AG10803 (cell line): ENCODE data around the gene ATXN7L1.

Experiments
- DNase-seq: peaks from one replicate; pipeline ENCODE4 v3.0.0; 2010; ENCODE audit warnings: low read depth
- H3K4me3 ChIP-seq: 2 replicates; pipeline ENCODE4 v1.5.1; 2011; ENCODE audit warnings: mild to moderate bottlenecking, low read length, control low read depth
- TF ChIP-seq, protein P1 (sequence below): conservative IDR thresholded peaks from 2 replicates; pipeline ENCODE4 v1.5.1; 2011; ENCODE audit warnings: mild to moderate bottlenecking, low read length, control low read depth, inconsistent platforms

The ATXN7L1 gene

DNA sequence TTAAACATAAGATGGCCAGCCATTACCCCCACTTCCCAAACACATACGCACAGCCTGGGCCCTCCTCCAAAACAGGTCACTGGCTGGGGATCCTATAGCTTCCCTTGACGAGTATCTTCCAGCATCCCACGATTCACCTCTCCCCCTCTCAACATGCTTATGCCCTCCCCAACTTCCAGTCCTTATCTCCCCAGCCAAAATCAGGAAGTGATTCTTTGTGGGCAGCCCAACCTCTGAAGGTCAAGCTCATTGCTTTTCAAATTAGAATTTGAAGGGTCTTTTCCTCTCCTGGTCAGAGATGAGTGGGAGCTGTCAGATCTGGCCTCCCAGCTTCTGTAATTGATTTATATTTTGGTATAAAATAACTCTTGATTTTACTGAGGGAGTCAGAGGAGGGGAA lies 133.6 kb downstream of the ATXN7L1 start:
- TF ChIP-seq, protein P1, sequence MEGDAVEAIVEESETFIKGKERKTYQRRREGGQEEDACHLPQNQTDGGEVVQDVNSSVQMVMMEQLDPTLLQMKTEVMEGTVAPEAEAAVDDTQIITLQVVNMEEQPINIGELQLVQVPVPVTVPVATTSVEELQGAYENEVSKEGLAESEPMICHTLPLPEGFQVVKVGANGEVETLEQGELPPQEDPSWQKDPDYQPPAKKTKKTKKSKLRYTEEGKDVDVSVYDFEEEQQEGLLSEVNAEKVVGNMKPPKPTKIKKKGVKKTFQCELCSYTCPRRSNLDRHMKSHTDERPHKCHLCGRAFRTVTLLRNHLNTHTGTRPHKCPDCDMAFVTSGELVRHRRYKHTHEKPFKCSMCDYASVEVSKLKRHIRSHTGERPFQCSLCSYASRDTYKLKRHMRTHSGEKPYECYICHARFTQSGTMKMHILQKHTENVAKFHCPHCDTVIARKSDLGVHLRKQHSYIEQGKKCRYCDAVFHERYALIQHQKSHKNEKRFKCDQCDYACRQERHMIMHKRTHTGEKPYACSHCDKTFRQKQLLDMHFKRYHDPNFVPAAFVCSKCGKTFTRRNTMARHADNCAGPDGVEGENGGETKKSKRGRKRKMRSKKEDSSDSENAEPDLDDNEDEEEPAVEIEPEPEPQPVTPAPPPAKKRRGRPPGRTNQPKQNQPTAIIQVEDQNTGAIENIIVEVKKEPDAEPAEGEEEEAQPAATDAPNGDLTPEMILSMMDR = no peak
- no peak for DNase-seq
- H3K4me3 ChIP-seq = no peak overlapping the region

DNA sequence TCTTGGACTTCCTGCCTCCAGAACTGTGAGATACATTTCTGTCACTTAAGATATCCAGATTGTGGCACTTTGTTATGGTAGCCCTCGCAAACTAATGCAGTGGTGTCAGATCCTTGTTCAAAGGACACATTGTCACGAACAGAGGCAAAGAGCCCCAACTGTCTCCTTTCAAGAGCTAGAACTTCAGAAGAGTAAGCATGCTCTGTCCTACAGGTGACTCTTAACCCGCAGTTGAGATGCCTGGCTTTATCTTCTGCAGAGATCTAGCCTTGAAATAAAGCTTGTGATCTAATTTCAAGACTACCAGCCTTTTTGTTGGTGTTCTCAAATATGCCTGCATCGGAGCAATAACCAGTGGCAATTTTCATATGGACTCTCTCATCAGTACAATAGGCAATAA lies 134.4 kb downstream of the ATXN7L1 start:
- DNase-seq = no peak
- TF ChIP-seq, protein P1 = no peak
- H3K4me3 ChIP-seq = no peak overlapping the region

DNA sequence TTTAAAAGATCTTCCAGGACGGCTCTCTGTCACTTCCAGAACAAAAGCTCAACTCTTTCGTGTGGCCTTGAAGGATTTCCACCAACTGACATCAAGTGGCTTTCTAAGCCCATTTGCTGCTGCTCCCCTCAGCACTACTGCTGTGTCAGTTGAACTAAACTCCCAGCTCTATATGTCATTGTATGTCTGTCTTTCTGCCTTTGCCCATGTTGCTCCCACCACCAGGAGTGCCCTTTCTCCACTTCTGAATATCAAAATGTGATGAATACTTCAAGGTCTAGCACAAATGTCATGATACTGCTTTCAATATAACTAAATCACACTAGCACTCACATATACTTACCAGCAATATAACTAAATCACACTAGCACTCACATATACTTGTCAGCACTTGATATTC lies 138.3 kb downstream of the ATXN7L1 start:
- H3K4me3 ChIP-seq = no peak overlapping the region
- no peak for DNase-seq
- TF ChIP-seq, protein P1 = no peak

DNA sequence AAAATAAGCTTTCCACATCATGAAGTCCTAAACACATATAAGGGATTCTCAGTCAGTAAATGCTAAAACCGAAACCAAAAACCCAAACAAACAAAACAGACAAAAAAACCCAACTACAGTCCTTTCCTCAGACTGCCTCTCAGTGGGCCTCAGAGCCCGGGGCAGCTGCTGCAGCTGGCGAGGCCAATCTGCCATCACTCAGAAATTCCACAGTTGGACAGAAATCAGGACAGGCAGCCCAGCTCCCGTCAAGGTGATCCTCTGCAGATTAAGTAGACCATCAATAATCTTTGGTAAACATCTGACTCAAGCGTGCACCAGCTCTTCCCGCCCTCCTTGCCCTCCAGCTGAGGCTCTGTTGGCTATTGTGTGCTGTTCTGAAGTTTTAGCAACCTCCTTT lies 142.2 kb downstream of the ATXN7L1 start:
- DNase-seq = no peak
- TF ChIP-seq, protein P1 = no peak
- no peak overlapping the region for H3K4me3 ChIP-seq

DNA sequence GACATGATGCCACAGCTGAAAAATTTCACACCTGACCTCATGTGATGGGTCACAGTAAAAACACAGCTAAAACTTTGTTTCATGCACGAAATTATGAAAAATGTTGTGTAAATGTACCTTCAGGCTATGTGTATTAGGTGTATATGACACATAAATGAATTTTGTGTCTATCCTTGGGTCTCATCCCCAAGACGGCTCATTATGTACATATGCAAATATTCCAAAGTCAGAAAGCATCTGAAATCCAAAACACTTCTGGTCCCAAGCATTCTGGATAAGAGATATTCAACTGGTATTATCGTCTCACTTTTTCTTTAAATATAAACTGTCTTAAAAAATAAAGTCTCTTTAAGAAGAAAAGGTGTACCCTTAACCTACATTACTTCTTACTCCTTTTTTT lies 145.4 kb downstream of the ATXN7L1 start:
- no peak overlapping the region for H3K4me3 ChIP-seq
- TF ChIP-seq, protein P1 = no peak

DNA sequence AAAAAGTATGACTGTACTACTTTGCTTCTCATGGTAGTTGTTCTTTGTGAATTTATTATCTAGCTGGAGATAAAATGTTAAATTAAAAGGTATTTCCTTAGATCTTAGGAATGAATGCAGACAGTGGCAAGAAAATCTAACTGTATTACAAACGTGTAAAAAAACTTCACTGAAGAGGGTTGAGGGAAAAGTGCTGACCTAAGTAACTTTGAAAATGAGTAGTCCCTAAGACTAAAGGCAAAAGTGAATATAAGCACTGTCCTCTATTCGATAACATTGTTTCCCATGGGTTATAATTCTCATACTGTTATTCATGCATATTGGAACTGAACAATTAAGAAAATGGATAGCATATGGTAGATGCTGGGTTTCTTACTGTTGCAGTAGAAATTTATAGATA lies 148.4 kb downstream of the ATXN7L1 start:
- TF ChIP-seq, protein P1 = no peak
- DNase-seq = no peak
- H3K4me3 ChIP-seq = no peak overlapping the region

More for the DNA sequence above, 145.4 kb downstream of the ATXN7L1 start:
- DNase-seq = no peak

DNA sequence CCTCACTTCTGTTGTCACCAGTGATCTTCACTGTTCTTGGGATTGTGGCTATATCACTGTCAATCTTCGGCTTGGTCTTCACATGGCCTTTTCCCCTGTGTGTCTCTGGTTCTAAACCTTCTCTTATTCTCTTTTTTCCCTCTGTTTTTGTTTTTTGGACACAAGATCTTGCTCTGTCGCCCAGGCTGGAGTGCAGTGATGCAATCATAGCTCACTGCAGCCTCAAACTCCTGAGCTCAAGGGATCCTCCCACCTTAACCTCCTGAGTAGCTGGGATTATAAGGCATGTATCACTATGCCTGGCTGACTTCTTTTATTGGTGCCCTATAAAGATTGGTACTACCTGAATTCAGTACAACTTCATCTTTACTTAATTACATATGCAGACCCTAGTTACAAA lies 151.7 kb downstream of the ATXN7L1 start:
- H3K4me3 ChIP-seq = no peak overlapping the region
- TF ChIP-seq, protein P1 = no peak
- DNase-seq = no peak
